CD4-positive, alpha-beta T cell treated with Interleukin-17A for 1 hour (primary cell): ENCODE measurements around the gene APOO.

Experiments used
- DNase-seq: peaks from one replicate; pipeline ENCODE4 v3.0.0-alpha.2; 2020

APOO gene

GRCh38 chrX:23907498-23908218, at the start of gene APOO, which contains the start of gene CXorf58:
Gene APOO (minus strand): TSS chrX:23907938. CDS start chrX:23907702, 236 bp downstream.
Gene CXorf58 (plus strand): TSS chrX:23908006. CDS start chrX:23910303, 2,297 bp downstream.
- DNase-seq, result peak; percentile 93

- DNase-seq, result no peak
These were observed 46.7 kb upstream of the APOO start for GRCh38 chrX:23954396-23954795.

GRCh38 chrX:23953908-23954269, 46.2 kb upstream of the APOO start:
- DNase-seq, result peak; percentile 21

GRCh38 chrX:23952984-23953907, 45.5 kb upstream of the APOO start:
- DNase-seq, result peak; percentile 52

GRCh38 chrX:23952391-23952790, 44.7 kb upstream of the APOO start:
- no peak for DNase-seq

- no peak for DNase-seq
These were observed 37.5 kb upstream of the APOO start for GRCh38 chrX:23945206-23945605.

GRCh38 chrX:23944234-23944633, 36.5 kb upstream of the APOO start:
- DNase-seq, result no peak

- no peak for DNase-seq
These were observed 31.5 kb upstream of the APOO start for GRCh38 chrX:23939203-23939602.

- no peak for DNase-seq
These were observed 31.0 kb upstream of the APOO start for GRCh38 chrX:23938690-23939089.

- DNase-seq, result no peak
These were observed 29.4 kb upstream of the APOO start for GRCh38 chrX:23937100-23937499.

- no peak for DNase-seq
These were observed 28.4 kb upstream of the APOO start for GRCh38 chrX:23936180-23936579.

- no peak for DNase-seq
These were observed 27.4 kb upstream of the APOO start for GRCh38 chrX:23935106-23935505.

GRCh38 chrX:23932046-23932445, 24.3 kb upstream of the APOO start:
- DNase-seq, result no peak

- peak; percentile 49 for DNase-seq
These were observed 23.3 kb upstream of the APOO start for GRCh38 chrX:23930894-23931604.

GRCh38 chrX:23926015-23926414, 18.3 kb upstream of the APOO start:
- DNase-seq, result no peak

- no peak for DNase-seq
These were observed 12.1 kb upstream of the APOO start for GRCh38 chrX:23919706-23920320.

- DNase-seq, result no peak
These were observed 11.4 kb upstream of the APOO start for GRCh38 chrX:23919148-23919547.

GRCh38 chrX:23911126-23911835, 3.5 kb upstream of the APOO start:
- DNase-seq, result no peak

- no peak for DNase-seq
These were observed 674 bp upstream of the APOO start for GRCh38 chrX:23908219-23909004.

- DNase-seq, result no peak
These were observed 634 bp downstream of the APOO start for GRCh38 chrX:23907111-23907497.

GRCh38 chrX:23904096-23904495, 3.6 kb downstream of the APOO start:
- DNase-seq, result no peak
